Measurements from ENCODE around the gene ZNF420. TPM values are rescaled to one million over a fixed set of nuclear protein-coding genes. Genes with fewer than 3 reads are reported as not detected.

Gene ZNF420
- total and polyA plus RNA-seq, 2 of the 13 experiments (the other 11 are each of a cell fraction or from before 2014, with no cell fraction given): 1.4 to 6.6 TPM

DNA sequence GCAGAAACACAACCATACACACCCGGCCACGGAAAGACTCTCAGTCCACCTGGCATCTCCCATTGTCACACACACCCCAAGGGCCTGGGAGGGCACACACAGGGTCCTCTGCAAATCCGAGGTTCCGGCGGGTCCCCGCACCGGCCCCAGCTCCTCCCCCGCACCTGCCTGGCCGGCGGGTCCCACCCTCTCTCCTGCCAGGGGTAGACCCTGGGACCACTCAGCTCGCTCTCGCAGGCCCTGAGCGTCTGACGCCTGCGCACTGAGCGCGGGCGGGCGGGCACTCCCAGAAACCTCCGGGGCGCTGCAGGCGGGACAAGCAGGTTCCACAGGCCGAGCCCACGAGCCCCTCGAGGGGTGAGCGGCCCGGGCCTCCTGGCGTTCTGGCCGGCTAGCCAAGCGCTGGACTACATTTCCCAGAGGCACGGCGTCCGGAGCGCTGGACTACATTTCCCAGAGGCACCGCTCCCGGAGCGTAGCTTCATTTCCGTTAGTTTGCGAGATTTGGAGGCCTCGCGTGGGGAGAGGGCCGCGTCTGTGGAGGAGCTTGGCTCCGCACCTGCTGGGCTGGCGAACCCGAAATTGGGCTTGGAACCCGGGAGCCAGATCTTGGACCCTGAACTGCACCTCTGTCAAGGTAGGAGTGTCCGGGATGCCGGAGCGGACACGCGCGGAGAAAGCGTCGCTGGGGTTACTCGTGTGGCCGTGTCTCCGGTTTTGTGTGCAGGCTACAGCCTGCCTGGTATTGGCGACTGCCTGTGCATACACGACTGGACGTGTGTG, at the start of gene ZNF420 (continued):
- TF ChIP-seq IKZF5 (CRISPR knock-in tag; IDR thresholded peaks at IDR 0.05): no peak
- peak; percentile 91; the same call in 1 of the 2 replicates for TF ChIP-seq ZNF557 (CRISPR knock-in tag; IDR thresholded peaks at IDR 0.05)
- peak; percentile 87 for TF ChIP-seq CBX1 (IDR thresholded peaks at IDR 0.05; ENCODE audit: low read depth)
- no peak for TF ChIP-seq CREB1 (IDR thresholded peaks at IDR 0.05)
- TF ChIP-seq CREB1 (CRISPR knock-in tag; IDR thresholded peaks at IDR 0.05): peak; percentile 86
- TF ChIP-seq, protein P1, sequence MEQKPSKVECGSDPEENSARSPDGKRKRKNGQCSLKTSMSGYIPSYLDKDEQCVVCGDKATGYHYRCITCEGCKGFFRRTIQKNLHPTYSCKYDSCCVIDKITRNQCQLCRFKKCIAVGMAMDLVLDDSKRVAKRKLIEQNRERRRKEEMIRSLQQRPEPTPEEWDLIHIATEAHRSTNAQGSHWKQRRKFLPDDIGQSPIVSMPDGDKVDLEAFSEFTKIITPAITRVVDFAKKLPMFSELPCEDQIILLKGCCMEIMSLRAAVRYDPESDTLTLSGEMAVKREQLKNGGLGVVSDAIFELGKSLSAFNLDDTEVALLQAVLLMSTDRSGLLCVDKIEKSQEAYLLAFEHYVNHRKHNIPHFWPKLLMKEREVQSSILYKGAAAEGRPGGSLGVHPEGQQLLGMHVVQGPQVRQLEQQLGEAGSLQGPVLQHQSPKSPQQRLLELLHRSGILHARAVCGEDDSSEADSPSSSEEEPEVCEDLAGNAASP (CRISPR knock-in tag; IDR thresholded peaks at IDR 0.05; ENCODE audit: borderline replicate concordance): peak; percentile 47; the same call in 1 of the 2 replicates
- peak; percentile 53 for TF ChIP-seq ZFP41 (CRISPR knock-in tag; IDR thresholded peaks at IDR 0.05; ENCODE audit: borderline replicate concordance)

DNA sequence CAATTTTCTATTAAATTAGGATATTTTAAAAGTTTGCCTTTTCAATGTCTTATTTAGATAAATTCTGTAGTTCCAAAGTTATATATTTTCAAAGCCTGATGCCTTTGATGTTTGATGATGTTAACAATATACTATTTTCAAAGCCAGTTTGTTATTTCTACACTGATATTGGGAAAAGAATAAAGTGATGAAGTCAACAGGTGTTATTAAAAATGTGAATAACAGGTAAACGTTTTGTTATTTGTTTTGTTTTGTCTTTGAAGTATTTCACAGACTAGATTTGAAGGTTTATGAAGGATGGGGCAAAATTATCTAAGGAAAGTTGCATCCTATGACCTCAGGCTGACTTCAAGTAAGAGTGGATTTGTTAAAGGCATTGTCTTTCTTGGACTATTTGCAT, 33.1 kb upstream of the ZNF420 start:
- no TSS peak for BruUV-seq (replicated peaks)
- no peaks in the 10 kb centered on the region for H4K20me1 ChIP-seq (ENCODE audit: insufficient read depth, low read length)
- H3K4me3 ChIP-seq (replicated peaks in 1 of 3; ENCODE audit: insufficient read depth in 1 of 3, low read depth in 2 of 3, low read length in 3 of 3): no peak overlapping the region
- FAIRE-seq (no peak), ATAC-seq (no peak), DNase-seq (ENCODE audit: low spot score) (no peak)
- H3K9ac ChIP-seq (ENCODE audit: insufficient read depth, low read depth, low read length): no peak overlapping the region
- no peaks in the 10 kb centered on the region for H3K27me3 ChIP-seq (ENCODE audit: control insufficient read depth in 1 of 2, insufficient read depth in 2 of 2, low read length in 2 of 2)
- H3K27ac ChIP-seq (ENCODE audit: extremely low read length, insufficient read depth, low read length): no peak overlapping the region
- no peaks in the 10 kb centered on the region for H3K36me3 ChIP-seq (replicated peaks in 1 of 2; ENCODE audit: control insufficient read depth in 1 of 2, insufficient read depth in 2 of 2, low read length in 2 of 2)
- no peak overlapping the region for H2AFZ ChIP-seq (ENCODE audit: low read length)
- intact Hi-C loops (cut with micrococcal nuclease; ENCODE audit: unreplicated experiment): no loop called here
- peaks cover 66% of the 10 kb centered on the region for H3K9me3 ChIP-seq (ENCODE audit: low read length)
- no peaks in the 10 kb centered on the region for H3K79me2 ChIP-seq (ENCODE audit: insufficient read depth, low read length)
- ChIA-PET CTCF (ENCODE audit: low intra/inter-chr PET ratio, low total read pairs) (no interaction called here), POLR2A (no interaction called here)
- no peak overlapping the region for H3K4me2 ChIP-seq (ENCODE audit: low read depth, low read length)
- WGBS (ENCODE audit: low lambda C conversion rate): 0% methylated on average over 1 of the region's 1 CpG
- in situ Hi-C loops (cut with HindIII; ENCODE audit: extremely low pct_ligation_motif_present, low pct_unique_long_range_greater_than_20kb): no loop called here
- H3K4me1 ChIP-seq (ENCODE audit: insufficient read depth, low read length): no peaks in the 10 kb centered on the region
- TF ChIP-seq HNRNPLL (IDR thresholded peaks at IDR 0.05; ENCODE audit: low read depth, low read length, poor library complexity, severe bottlenecking): no peak

All from HepG2 (cell line).